Skeletal muscle tissue (tissue), 4 donors: ENCODE results near the gene SIPA1L3. TPM values are rescaled to one million over a fixed set of nuclear protein-coding genes. Genes with fewer than 3 reads are reported as not detected.
"Not testable (repeated sequence)": the region's sequence is repeated elsewhere in the genome, so short reads cannot be mapped to it uniquely, and the experiment has no call there.

Experiments used
- H3K27ac ChIP-seq: one replicate; pipeline ENCODE4 v1.7.0; 2013; ENCODE audit warnings: mild to moderate bottlenecking, low read depth, low read length, inconsistent platforms
- H3K27me3 ChIP-seq, 3 donors: one replicate each; pipeline ENCODE4 v1.7.0; 2013; ENCODE audit warnings: low read length in 3 of 3; ENCODE audit not compliant: control insufficient read depth in 3 of 3, insufficient read depth in 3 of 3
- H3K36me3 ChIP-seq, 3 donors: one replicate each; pipeline ENCODE4 v1.7.0; 2013; ENCODE audit warnings: low read length in 3 of 3; ENCODE audit not compliant: control insufficient read depth in 3 of 3, insufficient read depth in 3 of 3
- H3K4me1 ChIP-seq, 3 donors: one replicate each; pipeline ENCODE4 v1.7.0; 2013; ENCODE audit warnings: low read length in 3 of 3, mild to moderate bottlenecking in 3 of 3; ENCODE audit not compliant: control insufficient read depth in 3 of 3, insufficient read depth in 3 of 3
- H3K4me3 ChIP-seq, 3 donors: one replicate each; pipeline ENCODE4 v1.7.0; 2013; ENCODE audit warnings: low read length in 3 of 3
- H3K9ac ChIP-seq, 3 donors: one replicate each; pipeline ENCODE4 v1.7.0; 2013; ENCODE audit warnings: low read length in 3 of 3, mild to moderate bottlenecking in 3 of 3, moderate library complexity in 2 of 3, low read depth in 1 of 3
- H3K9me3 ChIP-seq, 3 donors: one replicate each; pipeline ENCODE4 v1.7.0; 2013; ENCODE audit warnings: low read length in 3 of 3; ENCODE audit not compliant: control insufficient read depth in 3 of 3
- total RNA-seq: library from RNA; depleted of rRNA; stranded (reverse); fragments of >200 nt; gene quantifications from one replicate; pipeline ENCODE4 v1.2.3, GENCODE V29; 2014
- donor health status: Osteomylitis.

Gene SIPA1L3
- total RNA-seq, 1 donor from 2014 or later: 3.7 TPM

- peaks cover 32 to 46% (median 38%) of the 10 kb centered on the region in 3 donors for H3K4me1 ChIP-seq
- H3K4me3 ChIP-seq: peak overlapping the region in 1 of 3 donors; percentile 29
- H3K27ac ChIP-seq: peak overlapping the region; percentile 85
- H3K36me3 ChIP-seq: no peaks in the 10 kb centered on the region
- H3K27me3 ChIP-seq: no peaks in the 10 kb centered on the region
- H3K9me3 ChIP-seq: no peaks in the 10 kb centered on the region
- peak overlapping the region; percentile 34 to 50 (median 43) for H3K9ac ChIP-seq
Measured at GRCh38 chr19:38023671-38024541, 116.9 kb downstream of the SIPA1L3 start.

- Histone ChIP-seq H3K4me1 (peaks cover 25 to 34% (median 29%) of the 10 kb centered on the region in 3 donors), H3K27me3 (no peaks in the 10 kb centered on the region), H3K36me3 (no peaks in the 10 kb centered on the region), H3K4me3 (no peak overlapping the region), H3K9me3 (no peaks in the 10 kb centered on the region), H3K27ac (no peak overlapping the region), H3K9ac (no peak overlapping the region)
Measured at GRCh38 chr19:38024992-38025908, 118.2 kb downstream of the SIPA1L3 start.

- H3K4me3 ChIP-seq: no peak overlapping the region
- no peaks in the 10 kb centered on the region for H3K36me3 ChIP-seq
- peaks cover 25 to 32% (median 26%) of the 10 kb centered on the region in 3 donors for H3K4me1 ChIP-seq
- no peak overlapping the region for H3K27ac ChIP-seq
- no peak overlapping the region for H3K9ac ChIP-seq
- no peaks in the 10 kb centered on the region for H3K9me3 ChIP-seq
- H3K27me3 ChIP-seq: no peaks in the 10 kb centered on the region
Measured at GRCh38 chr19:38025909-38026307, 118.9 kb downstream of the SIPA1L3 start.

- no peaks in the 10 kb centered on the region for H3K27me3 ChIP-seq
- H3K9me3 ChIP-seq: no peaks in the 10 kb centered on the region
- H3K4me3 ChIP-seq: no peak overlapping the region
- no peak overlapping the region for H3K27ac ChIP-seq
- peaks cover 9 to 18% (median 11%) of the 10 kb centered on the region in 3 donors for H3K4me1 ChIP-seq
- no peaks in the 10 kb centered on the region for H3K36me3 ChIP-seq
- H3K9ac ChIP-seq: no peak overlapping the region
Measured at GRCh38 chr19:38028913-38029510, 122.0 kb downstream of the SIPA1L3 start.

GRCh38 chr19:38030001-38030400 is 123.0 kb downstream of the SIPA1L3 start:
- H3K27me3 ChIP-seq: not testable (repeated sequence)

GRCh38 chr19:38030686-38031422 is 123.8 kb downstream of the SIPA1L3 start:
- no peaks in the 10 kb centered on the region for H3K27me3 ChIP-seq

More at GRCh38 chr19:38030001-38030400, 123.0 kb downstream of the SIPA1L3 start:
- H3K36me3 ChIP-seq, H3K27ac ChIP-seq, H3K9me3 ChIP-seq, H3K9ac ChIP-seq, H3K4me3 ChIP-seq, H3K4me1 ChIP-seq: not testable (repeated sequence)

GRCh38 chr19:38031423-38031770 is 124.4 kb downstream of the SIPA1L3 start:
- Histone ChIP-seq H3K27ac (no peak overlapping the region), H3K4me1 (peaks cover 8 to 13% (median 10%) of the 10 kb centered on the region in 3 donors), H3K36me3 (no peaks in the 10 kb centered on the region), H3K27me3 (no peaks in the 10 kb centered on the region), H3K9me3 (no peaks in the 10 kb centered on the region), H3K4me3 (no peak overlapping the region), H3K9ac (no peak overlapping the region)

More at GRCh38 chr19:38030686-38031422, 123.8 kb downstream of the SIPA1L3 start:
- H3K9me3 ChIP-seq: no peaks in the 10 kb centered on the region
- no peak overlapping the region for H3K4me3 ChIP-seq
- H3K9ac ChIP-seq: no peak overlapping the region
- H3K36me3 ChIP-seq: no peaks in the 10 kb centered on the region
- H3K4me1 ChIP-seq: peaks cover 5 to 11% (median 9%) of the 10 kb centered on the region in 3 donors
- no peak overlapping the region for H3K27ac ChIP-seq

- Histone ChIP-seq H3K4me3 (no peak overlapping the region), H3K9me3 (no peaks in the 10 kb centered on the region), H3K27ac (no peak overlapping the region), H3K9ac (no peak overlapping the region), H3K4me1 (peaks cover 14 to 19% (median 17%) of the 10 kb centered on the region in 3 donors), H3K36me3 (no peaks in the 10 kb centered on the region), H3K27me3 (no peaks in the 10 kb centered on the region)
Measured at GRCh38 chr19:38032151-38032550, 125.1 kb downstream of the SIPA1L3 start.

- H3K9ac ChIP-seq: no peak overlapping the region
- H3K4me3 ChIP-seq: no peak overlapping the region
- H3K9me3 ChIP-seq: no peaks in the 10 kb centered on the region
- H3K4me1 ChIP-seq: peaks cover 21 to 27% (median 25%) of the 10 kb centered on the region in 3 donors
- H3K27ac ChIP-seq: no peak overlapping the region
- no peaks in the 10 kb centered on the region for H3K27me3 ChIP-seq
- no peaks in the 10 kb centered on the region for H3K36me3 ChIP-seq
Measured at GRCh38 chr19:38032951-38033350, 125.9 kb downstream of the SIPA1L3 start.
